GM04503 (cell line): ENCODE results near the gene VAV1.
"Not testable (repeated sequence)": the region's sequence is repeated elsewhere in the genome, so short reads cannot be mapped to it uniquely, and the experiment has no call there.

Experiments
- DNase-seq: peaks from one replicate; pipeline ENCODE4 v3.0.0-alpha.2; 2012; ENCODE audit warnings: low read depth

VAV1 gene

DNA sequence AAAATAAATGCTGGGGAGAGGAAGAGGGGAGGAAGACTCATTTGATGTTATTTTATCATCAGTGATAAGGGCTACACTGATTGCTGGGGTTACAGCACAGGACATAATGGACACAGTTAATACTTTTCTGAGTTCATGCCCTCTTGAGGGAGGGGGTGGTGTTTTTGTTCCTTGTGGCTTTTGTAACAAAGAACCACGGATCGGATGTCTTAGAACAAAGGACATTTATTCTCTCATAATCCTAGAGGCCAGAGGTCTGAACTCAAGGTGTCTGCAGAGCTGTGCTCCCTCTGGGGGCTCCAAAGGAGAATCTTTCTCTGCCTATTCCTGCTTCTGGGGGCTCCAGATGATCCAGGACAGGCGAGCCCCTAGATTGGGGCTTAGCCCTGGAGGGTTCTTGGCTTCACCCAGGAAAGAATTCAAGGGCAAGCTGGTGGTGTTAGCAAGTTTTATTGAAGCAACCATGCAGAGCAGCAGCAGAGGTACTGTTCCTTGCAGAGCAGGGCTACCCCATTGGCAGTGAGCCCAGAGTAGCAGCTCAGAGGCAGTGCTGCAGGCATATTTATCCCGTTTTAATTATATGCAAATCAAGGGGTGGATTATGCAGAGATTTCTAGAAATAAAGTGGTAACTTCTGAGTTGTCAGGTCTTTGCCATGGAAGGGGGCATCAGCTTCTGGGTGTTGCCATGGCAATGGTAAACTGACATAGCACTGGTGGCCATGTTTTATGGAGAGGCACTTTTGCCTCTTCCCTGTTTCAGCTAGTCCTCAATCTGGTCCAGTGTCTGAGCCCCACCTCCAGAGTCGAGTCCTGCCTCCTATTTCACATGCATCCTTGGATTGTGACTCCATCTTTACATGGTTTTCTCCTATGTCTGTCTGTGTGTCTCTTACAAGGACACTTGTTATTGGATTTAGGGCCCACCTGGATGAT, 18.0 kb downstream of the VAV1 start:
- no peak for DNase-seq

DNA sequence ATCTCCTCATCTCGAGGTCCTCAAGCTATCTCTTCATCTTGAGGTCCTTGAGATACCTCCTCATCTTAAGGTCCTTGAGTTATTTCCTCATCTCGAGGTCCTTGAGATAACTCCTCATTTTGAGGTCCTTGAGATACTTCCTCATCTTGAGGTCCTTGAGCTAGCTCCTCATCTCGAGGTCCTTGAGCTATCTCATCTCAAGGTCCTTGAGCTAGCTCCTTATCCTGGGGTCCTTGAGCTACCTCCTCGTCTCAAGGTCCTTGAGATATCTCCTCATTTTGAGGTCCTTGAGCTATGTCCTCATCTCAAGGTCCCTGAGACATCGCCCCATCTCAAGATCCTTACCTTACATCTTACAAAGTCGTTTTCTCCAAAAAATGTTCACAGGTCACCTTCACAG, 18.7 kb downstream of the VAV1 start:
- no peak for DNase-seq

DNA sequence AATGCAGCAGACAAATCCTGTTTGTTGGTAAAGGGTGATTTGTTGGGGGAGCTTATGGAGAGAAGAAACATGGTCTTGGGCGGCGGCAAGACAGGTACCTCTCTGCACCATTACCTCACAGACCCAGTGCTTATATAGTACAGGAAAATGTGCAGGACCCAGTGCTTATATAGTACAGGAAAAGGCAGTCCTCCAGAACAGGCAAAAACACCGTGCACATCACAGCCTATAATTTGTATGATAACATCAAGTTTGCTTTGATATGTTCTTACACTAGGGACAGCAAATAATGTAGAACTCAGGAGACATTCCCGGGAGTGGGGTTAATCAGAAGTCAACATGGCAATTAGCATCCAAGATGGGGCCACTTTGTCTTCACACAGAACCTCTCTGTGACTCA, 20.9 kb downstream of the VAV1 start:
- no peak for DNase-seq

DNA sequence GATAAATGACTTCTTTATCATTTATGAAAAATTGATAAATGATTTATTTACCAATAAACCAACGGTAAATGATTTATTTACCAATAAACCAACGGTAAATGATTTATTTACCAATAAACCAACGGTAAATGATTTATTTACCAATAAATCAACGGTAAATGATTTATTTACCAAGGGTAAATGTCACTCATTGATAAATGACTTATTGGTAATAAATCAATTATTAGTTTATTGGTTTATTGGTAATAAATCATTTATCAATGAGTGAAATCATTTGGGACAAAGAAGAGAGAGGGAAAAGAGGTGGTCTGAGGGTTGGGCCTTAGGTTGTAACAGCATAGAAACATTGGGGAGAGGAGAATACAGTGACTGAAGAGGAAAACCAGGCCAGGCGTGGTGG, 21.5 kb downstream of the VAV1 start:
- no peak for DNase-seq

DNA sequence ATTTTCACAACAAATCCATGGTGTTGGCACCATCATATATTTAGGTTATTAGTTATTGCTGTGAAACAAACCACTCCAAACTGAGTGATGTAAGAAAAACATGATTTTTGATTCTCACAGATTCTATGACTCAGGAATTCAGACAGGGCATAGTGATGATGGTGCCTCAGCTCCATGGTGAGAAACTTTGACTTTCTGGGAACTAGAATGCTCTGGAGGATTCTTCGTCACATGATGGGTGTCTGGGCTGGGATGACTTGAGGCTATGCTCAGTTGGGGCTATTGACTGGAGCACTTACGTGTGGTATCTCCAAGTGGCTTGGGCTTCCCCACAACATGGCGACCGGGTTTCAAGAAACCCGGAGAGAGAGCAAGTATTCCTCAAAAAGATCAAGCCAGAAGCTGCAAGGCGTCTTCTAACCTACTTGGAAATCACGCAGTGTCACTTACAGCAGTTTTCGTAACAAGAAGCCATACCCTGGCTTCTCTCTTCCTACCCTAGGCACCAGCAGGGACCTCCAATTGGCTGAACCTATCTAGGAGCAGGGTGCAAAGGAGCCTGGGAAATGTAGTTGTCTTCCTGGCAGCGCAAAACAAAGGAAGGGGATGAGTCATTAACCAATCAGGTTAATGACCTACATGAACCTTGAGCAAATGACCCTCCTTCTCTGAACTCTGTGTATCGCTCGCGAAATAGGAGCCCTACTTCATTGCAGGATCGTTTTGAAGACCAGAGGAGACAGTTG, 22.4 kb downstream of the VAV1 start:
- no peak for DNase-seq

DNA sequence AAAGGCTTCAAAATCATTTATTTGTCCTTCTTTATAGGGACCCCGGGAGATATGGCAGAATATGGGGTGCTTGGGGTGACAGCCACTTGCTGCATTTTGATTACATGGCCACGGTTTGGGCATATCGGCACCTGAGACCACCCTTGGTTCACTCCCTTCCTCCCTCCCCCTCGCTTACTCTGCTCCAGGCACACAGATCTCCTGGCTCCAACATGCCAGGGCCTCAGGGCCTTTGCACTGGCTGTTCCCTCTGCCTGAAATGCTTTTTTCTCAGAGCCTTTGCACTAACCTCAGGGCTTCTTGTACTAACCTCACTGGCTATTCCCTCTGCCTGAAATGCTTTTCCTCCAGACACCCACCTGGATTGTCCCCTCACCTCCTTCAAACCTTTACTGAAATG, 23.8 kb downstream of the VAV1 start:
- no peak for DNase-seq

DNA sequence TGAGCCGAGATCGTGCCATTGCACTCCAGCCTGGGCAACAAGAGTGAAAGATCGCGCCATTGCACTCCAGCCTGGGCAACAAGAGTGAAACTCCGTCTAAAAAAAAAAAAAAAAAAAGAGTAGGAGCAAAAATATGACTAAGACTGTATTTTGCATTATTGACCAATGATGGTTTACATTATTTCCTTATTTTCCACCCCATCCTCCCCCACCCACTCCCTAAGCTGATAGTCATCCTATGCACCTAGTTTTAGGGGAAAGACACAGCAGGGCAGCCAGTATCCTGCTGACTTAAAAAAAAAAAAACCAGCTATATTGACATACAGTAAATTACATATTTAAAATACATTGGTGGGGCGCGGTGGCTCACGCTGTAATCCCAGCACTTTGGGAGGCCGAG, 25.1 kb downstream of the VAV1 start:
- DNase-seq = no peak

DNA sequence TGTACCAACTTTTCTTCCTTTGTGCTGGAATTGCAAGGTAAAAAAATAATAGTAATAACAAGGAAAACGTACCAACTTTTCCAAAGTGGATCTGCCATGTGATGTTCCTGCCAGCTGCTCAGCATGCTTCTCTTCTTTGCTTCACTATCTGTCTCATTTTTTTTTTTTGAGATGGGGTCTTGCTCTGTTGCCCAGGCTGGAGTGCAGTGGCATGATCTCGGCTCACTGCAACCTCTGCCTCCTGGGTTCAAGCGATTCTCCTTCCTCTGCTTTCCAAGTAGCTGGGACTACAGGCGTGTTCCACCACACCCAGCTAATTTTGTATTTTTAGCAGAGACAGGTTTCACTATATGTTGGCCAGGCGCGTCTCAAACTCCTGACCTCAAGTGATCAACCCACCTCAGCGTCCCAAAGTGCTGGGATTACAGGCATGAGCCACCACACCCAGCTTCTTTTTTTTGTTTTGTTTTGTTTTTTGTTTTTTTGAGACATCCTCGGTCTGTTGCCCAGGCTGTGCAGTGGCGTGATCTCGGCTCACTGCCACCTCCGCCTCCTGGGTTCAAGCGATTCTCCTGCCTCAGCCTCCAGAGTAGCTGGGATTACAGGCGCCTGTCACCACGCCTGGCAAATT, 27.8 kb downstream of the VAV1 start:
- not testable (repeated sequence) for DNase-seq

DNA sequence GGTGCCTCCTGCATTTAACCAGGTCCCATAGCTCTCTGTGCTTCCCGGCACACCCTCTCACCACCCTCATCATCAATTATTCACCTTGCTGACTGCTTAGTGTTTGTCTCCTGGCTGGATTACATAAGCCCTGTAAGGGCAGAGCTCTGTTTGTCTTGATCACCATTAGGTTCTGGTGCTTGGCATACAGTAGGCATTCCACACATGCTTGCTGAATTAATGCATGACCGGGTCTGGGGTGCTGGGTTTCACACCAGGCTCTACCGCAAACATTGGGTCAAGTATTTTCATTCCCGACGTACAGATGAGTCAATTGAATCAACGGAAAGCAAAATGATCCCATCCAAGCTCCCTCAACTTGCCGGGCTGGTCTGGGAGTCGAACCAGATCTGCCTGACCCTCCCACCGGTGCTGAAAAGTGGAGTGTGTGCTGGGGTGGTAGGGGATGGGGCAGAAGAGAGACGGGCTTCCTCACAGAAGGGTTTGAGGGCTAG, 28.5 kb downstream of the VAV1 start:
- DNase-seq = peak; percentile 61

DNA sequence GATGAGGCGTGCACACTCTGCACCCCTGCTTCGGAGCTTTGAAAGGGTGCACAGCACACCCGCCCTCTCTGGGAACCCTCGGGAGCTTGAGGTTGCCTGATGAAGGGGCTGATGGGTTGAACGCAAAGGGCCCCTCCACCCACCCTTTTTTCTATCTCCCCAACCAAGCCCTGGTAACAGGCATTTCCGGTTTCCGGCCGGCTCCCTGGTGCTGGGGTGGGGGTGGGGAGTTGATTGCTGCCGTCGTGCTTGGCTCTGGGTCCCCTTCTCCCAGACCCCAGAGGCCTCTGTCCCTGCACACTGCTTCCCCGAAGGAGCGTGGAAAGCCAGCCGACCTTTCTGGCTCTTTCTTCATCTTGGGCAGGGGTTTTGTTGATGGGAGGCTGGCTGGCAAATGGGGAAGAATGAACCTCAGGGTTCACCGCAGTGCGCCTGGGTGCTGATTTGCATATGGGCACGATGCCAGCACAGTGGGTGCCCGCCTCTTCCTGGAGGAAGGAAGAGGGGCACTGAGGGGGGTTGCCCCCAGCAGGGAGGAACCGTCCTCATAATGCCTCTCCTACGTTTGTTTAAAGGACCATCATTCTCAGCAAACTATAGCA, 29.1 kb downstream of the VAV1 start:
- no peak for DNase-seq

DNA sequence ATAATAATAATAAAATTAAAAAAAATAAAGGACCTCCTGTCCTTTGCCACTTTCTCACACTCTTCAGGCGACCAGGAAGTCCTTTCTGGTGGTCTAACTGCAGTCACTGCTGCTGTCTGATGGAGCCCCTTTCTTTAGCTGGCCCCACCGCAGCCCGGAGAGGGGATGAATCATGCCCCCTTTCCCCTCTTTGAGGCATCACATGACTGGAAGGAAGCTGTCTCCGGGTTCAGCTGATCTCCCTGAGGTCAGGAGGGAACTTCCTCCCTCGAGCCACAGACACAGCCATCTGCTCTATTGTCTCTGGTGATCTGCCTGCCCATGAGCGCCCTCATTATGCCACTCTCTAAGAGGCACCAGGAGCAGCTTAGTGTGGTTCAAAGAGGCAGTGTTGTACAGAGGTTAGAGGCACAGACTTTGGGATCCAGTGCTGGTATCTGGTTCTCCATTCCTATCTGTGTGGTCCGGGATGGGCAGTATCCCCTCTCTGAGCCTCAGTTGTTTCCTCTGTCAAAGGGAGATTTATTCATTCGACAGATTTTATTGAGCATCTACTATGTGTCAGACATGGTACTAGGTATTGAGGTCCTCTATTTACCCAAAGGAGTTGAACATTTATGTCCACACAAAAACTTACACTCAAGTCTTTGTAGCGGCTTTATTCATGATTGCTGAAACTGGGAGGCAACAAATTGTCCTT, 30.0 kb downstream of the VAV1 start:
- DNase-seq = no peak

DNA sequence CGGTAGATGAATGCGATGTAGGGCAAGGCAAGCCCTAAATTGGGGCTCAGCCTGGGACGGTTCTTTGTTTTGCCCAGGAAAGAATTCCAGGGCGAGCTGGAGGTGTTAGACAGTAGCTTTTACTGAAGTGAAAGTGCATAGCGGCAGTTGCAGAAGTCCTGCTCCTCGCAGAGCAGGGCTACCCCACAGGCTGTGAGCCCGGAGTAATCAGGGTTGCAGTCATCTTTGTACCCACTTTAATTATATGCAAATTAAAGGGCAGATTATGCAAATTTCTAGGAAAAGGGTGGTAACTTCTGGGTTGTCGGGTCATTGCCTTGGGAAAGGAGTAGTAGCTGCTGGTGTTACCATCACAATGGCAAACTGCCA, 30.5 kb downstream of the VAV1 start:
- DNase-seq = no peak

DNA sequence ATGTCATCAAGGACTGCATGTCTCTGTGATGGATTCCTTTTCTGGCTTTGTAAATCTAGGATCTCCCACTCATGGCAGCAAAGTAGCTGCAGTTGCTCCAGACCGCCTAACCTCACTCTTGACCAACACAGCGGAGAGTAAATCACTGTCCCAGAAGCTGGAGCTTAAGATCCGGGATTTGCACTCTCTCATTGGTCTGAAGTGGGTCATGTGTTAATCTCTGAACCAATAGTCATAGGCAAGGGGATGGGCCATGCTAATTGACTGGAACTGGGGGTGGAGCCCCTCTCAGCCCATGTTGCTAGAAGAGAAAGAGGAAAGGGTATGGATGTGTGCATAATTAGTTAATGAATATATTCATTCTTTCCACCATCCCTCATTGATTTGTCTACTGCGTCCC, 34.0 kb downstream of the VAV1 start:
- DNase-seq = no peak

DNA sequence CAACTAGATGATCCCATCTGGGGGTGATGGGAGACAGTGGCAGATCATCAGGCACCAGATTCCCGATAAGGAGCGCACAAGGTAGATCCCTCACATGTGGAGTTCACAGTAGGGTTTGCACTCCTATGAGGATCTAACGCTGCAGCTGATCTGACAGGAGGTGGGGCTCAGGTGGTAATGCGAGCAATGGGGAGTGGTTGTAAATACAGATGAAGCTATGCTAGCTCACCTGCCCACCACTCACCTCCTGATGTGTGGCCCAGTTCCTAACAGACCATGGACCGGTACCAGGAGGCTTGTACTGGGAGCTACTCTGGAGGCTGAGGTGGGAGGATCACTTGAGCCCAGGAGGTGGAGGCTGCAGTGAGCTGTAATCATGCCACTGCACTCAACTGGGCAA, 34.8 kb downstream of the VAV1 start:
- DNase-seq = no peak

DNA sequence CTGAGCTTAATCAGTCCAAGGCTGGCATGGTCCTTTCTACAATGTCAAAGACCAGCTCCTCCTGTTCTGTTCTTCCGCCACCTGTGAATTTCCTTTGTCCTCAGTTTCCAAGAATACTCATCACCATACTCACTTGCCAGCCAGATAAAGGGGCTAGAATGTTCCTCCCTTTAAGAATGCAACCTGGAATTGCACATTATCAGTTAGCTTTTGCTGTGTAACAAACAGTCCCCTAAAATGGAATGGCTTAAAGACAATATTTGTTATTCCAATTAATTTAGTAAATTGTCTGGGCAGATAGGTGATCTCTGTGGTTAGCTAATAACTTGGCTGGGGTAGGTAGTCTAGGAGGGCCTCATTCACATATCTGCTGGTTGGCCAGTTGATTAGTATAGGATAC, 36.0 kb downstream of the VAV1 start:
- no peak for DNase-seq

DNA sequence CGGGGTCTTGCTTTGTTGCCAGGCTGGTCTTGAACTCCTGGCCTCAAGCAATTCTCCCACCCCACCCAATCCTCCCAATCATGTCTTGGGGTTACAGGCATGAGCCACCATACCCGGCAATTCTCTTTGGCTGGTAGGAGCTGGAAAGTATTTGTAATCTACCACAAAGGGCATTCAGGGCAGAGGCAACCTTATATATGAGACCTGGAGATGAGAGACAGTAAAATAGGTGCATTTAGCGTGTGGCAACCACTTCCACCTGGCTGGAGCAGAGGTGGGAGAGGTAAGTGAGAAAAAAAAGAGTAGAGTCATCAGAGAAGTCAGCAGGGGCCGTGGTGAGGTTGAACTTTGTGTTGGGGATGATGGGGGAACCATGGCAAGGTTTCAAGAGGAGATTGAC, 36.8 kb downstream of the VAV1 start:
- no peak for DNase-seq

DNA sequence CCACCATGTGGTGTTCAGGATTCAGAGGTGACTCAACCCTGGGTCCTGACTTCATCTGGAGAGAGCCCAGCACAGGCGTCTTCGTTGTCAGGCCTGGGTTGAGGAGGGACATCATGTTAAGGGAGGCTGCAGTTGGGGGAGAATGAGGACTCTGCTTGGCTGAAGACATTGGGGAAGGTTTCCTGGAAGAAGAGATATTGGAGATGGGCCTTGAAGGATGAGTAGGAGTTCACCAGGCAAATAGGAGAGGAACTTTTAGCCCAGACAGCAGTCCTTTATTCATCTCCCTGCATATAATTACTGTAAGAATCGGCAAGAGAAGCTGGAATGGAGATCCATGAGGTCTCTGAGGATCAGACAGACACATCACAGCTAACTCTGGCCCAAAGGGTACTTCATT, 38.9 kb downstream of the VAV1 start:
- DNase-seq = no peak

DNA sequence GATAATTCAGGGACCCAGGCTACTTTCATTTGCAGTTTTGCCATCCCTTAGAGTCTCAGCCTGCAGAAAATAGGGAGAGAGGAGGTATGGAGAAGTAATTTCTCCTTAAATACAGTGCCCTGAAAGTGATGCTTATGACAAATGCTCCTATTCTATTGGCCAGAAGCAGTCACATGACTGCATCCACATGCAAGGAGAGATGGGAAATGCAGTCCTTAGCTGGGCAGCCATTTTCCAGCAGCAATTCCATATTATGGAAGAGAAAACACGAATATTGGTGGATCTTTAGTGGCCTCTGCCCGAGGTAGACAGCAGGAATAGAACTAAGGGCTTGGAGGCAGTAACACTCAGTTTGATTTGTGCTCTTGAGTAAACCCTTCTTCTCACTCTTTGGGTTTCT, 39.4 kb downstream of the VAV1 start:
- peak; percentile 18 for DNase-seq

DNA sequence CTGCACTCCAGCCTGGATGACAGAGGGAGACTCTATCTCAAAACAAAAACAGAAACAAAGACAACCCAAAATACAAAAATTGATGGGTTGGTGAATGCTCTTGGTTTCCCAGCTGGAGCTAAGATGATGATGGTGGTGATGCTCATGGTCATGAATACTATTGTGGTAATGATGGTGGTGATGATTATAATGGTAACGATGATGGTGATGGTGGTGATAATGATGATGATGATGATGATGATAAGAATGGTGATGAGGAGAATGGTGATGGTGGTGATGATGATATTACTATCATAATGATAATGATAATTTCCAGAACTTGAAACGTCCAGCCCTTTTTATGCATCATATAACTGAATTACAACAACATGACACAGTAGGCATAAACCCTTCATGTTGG, 40.1 kb downstream of the VAV1 start:
- DNase-seq = no peak

DNA sequence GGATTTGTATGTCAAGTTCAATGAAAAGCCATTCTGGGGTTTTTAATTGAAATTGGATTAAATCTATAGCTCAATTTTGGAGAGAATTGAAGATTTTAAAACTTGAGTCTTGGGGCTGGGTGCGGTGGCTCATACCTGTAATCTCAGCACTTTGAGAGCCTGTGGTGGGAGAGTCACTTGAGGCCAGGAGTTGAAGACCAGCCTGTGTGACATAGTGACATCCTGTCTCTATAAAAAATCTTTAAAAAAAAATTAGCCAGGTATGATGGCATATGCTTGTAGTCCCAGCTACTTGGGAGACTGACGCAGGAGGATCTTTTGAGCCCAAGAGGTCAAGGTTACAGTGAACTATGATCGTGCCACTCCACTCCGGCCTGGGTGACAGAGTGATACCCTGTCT, 41.2 kb downstream of the VAV1 start:
- DNase-seq = no peak

DNA sequence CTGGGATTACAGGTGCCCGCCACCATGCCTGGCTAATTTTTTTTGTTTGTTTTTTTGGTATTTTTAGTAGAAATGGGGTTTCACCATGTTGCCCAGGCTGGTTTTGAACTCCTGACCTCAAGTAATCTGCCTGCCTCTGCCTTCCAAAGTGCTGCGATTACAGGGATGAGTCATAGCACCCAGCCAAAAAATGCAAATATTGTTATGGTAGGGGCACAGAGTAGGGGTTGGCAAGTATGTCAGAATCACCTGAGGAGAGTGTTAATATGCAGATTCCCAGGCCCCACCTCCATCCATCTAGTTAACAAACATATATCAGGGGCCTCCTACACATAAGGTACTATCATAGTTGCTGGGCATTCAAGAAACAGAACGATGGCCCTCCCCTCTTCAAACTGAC, 44.7 kb downstream of the VAV1 start:
- DNase-seq = no peak

DNA sequence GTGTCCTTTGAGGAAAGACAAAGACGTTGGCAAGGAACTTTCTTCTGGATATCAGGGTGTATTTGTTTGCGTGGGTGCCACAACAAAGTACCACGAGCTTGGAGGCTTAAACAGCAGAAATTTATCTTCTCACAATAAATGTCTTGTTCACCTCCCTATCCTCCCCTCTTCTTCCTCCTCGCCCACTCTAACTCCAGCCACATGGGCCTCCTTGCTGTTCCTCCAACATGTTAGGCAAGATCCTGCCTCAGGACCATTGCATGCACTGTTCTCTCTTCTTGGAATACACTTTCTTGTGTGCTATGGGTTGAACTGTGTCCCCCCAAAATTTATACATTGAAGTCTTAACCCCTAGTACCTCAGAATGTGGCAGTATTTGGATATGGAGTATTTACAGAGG, 45.7 kb downstream of the VAV1 start:
- no peak for DNase-seq
